GM12872 (cell line): ENCODE data around the gene MMP14.

Experiments
- TF ChIP-seq, protein P1 (sequence below): IDR thresholded peaks from 3 replicates; pipeline ENCODE4 v1.5.1; 2011; ENCODE audit warnings: low read depth, mild to moderate bottlenecking, low read length, moderate library complexity; ENCODE audit not compliant: insufficient read depth

Gene MMP14

DNA sequence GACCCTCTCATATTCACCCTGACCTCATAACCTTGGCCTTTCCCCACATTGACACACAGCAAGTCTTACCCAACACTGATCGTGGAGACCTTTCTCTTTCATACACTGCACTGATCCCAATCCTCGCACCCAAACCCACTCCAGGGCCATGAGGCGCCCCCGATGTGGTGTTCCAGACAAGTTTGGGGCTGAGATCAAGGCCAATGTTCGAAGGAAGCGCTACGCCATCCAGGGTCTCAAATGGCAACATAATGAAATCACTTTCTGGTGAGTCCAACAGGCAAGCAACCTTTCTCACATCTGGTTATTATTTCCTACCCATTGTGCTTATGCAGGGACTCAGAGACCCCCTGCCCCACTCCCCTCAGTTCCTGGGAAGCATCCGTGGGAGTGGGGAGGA is 5.4 kb downstream of the MMP14 start:
- TF ChIP-seq, protein P1, sequence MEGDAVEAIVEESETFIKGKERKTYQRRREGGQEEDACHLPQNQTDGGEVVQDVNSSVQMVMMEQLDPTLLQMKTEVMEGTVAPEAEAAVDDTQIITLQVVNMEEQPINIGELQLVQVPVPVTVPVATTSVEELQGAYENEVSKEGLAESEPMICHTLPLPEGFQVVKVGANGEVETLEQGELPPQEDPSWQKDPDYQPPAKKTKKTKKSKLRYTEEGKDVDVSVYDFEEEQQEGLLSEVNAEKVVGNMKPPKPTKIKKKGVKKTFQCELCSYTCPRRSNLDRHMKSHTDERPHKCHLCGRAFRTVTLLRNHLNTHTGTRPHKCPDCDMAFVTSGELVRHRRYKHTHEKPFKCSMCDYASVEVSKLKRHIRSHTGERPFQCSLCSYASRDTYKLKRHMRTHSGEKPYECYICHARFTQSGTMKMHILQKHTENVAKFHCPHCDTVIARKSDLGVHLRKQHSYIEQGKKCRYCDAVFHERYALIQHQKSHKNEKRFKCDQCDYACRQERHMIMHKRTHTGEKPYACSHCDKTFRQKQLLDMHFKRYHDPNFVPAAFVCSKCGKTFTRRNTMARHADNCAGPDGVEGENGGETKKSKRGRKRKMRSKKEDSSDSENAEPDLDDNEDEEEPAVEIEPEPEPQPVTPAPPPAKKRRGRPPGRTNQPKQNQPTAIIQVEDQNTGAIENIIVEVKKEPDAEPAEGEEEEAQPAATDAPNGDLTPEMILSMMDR = no peak

DNA sequence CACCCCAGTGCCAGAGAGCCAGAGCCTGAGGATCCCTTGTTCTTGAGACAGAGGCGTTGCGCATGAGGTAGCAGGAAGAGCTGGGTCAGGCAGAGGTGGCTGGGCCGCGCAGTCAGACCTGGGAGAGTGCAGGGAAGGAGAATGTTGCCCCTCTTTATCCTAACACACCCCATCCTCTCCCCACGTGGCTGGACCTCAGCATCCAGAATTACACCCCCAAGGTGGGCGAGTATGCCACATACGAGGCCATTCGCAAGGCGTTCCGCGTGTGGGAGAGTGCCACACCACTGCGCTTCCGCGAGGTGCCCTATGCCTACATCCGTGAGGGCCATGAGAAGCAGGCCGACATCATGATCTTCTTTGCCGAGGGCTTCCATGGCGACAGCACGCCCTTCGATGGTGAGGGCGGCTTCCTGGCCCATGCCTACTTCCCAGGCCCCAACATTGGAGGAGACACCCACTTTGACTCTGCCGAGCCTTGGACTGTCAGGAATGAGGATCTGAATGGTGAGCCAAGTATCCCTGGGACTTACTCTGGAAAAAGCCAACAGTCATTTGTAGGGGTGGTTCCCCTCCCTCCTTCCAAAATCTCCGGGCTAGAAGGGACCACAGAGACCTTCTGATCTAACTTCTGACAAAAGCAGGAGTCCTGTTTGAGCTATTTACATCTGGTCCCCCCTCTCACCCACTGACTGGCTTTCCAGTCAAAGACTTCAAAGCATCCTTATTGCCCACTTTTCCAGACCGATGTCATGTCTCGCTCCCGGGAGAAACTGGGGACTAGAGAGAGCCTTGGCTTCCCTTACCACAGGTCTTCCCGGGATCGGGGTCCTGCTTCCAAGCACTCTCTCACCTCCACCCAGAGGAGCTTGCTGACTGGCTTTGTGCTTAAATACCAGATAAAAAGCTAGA is 6.1 kb downstream of the MMP14 start:
- TF ChIP-seq, protein P1 = no peak

DNA sequence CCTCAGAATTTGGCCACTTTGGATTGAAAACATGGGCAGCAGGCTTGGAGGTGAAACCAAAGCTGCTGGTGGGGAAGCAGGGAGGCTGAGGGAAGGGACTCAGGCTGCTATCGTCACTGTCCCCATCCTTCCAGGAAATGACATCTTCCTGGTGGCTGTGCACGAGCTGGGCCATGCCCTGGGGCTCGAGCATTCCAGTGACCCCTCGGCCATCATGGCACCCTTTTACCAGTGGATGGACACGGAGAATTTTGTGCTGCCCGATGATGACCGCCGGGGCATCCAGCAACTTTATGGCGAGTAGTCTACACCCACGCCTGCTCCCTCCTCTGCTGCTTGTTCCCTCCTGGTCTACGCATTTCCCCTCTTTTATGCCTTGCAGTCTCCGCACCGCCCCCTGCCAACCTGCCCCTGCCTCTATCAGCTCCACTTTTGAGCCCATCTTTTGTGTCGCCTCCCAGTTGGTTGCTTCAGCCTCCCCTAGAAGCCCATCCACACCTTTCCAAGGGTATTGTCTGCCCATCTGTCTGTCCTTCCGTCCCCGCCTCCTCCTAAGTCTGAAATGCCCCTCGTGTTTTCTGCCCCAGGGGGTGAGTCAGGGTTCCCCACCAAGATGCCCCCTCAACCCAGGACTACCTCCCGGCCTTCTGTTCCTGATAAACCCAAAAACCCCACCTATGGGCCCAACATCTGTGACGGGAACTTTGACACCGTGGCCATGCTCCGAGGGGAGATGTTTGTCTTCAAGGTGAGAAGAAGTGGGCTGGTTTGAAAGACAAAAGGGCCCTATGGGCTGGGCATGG is 6.9 kb downstream of the MMP14 start:
- TF ChIP-seq, protein P1 = no peak

DNA sequence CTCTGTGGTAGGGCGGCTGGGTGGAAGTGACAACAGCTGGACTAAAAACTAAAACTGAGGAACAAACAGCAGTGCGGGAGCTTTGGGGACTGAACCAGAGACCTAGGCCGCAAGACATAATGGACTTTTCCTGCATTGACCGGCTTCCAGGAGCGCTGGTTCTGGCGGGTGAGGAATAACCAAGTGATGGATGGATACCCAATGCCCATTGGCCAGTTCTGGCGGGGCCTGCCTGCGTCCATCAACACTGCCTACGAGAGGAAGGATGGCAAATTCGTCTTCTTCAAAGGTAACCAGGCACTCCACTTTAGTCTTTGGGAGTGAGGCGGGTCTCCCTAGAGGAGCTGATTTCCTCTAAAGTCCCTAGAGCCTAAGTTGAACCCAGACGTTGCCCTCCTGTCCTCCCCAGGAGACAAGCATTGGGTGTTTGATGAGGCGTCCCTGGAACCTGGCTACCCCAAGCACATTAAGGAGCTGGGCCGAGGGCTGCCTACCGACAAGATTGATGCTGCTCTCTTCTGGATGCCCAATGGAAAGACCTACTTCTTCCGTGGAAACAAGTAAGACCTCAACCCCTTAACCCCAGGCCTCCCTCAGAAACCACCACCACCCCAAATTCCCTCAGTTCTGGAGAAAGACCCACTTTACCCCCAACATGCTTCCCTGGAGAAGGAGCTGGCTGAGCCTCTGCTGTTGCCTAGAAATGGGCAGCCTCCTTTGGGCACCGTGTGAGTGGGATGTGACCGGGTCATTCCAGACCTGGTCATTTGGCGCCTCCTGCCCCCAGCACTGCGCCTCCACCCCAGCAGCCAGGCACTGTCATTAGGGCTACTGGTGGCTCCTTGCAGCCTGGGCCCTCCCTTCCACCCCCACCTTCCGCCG is 8.1 kb downstream of the MMP14 start:
- TF ChIP-seq, protein P1 = no peak

DNA sequence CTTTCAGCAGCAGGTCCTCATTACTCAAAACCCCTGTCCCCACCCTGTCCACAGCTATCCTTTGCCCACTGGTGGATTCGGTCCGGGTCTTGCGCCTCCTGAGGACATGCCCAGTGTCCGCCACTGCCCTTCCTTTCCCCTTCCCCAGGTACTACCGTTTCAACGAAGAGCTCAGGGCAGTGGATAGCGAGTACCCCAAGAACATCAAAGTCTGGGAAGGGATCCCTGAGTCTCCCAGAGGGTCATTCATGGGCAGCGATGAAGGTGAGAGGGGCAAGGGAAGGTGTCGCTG is 8.7 kb downstream of the MMP14 start:
- TF ChIP-seq, protein P1 = no peak

DNA sequence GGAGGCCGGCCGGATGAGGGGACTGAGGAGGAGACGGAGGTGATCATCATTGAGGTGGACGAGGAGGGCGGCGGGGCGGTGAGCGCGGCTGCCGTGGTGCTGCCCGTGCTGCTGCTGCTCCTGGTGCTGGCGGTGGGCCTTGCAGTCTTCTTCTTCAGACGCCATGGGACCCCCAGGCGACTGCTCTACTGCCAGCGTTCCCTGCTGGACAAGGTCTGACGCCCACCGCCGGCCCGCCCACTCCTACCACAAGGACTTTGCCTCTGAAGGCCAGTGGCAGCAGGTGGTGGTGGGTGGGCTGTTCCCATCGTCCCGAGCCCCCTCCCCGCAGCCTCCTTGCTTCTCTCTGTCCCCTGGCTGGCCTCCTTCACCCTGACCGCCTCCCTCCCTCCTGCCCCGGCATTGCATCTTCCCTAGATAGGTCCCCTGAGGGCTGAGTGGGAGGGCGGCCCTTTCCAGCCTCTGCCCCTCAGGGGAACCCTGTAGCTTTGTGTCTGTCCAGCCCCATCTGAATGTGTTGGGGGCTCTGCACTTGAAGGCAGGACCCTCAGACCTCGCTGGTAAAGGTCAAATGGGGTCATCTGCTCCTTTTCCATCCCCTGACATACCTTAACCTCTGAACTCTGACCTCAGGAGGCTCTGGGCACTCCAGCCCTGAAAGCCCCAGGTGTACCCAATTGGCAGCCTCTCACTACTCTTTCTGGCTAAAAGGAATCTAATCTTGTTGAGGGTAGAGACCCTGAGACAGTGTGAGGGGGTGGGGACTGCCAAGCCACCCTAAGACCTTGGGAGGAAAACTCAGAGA is 9.6 kb downstream of the MMP14 start:
- TF ChIP-seq, protein P1 = no peak
